ENCODE measurements around the gene RAB20.
A peak's percentile ranks its signal among the peaks of the same experiment; 100 is the strongest.
"Not testable (repeated sequence)": the region's sequence is repeated elsewhere in the genome, so short reads cannot be mapped to it uniquely, and the experiment has no call there.

RAB20 gene

DNA sequence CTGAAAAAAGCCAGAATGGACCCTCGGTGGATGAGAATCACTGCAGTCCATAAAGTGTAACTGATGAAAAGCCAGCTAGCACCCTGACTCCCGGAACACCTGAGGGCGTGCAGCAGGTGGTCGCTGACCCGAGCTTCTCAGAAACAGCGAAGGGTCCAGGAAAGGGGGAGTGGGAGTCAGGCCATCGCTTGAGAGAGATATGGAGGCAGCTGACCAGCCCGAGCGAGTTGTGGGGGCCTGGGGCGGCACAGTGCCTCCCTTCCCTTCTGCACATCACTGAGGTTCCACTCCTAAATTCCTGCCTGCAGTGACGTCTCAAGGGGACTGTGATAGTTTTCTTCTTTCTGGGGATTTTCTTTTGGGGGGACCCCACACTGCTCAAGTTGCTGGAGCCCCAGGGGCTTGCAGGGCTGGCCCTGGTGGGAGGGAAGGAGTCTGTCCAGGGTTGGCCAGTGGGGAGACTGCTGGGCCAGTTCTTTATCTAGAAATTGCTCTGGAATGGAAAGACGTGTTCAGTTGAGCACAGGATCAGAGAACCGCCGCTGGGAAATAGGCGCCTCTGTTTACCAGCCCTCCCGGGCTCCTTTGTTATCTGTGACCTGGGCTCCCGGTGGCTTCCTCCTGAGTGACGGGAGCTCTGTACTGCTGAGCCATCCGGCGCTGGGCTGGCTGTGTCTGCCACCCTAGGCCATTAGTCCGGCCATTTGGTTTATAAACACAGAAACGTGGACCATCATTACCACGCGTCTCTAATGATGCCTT, 71.3 kb downstream of the RAB20 start:
- no peaks in the 10 kb centered on the region for H3K27me3 Mint-ChIP-seq
- H3K4me3 Mint-ChIP-seq = no peak overlapping the region
- H3K4me1 Mint-ChIP-seq = no peaks in the 10 kb centered on the region
- no peaks in the 10 kb centered on the region for H3K36me3 Mint-ChIP-seq
- H3K9me3 Mint-ChIP-seq = no peaks in the 10 kb centered on the region
- ATAC-seq = no peak
- no peak overlapping the region for H3K27ac Mint-ChIP-seq

- not testable (repeated sequence) for H3K4me1 Mint-ChIP-seq, ATAC-seq, H3K27me3 Mint-ChIP-seq, H3K9me3 Mint-ChIP-seq, H3K4me3 Mint-ChIP-seq, H3K27ac Mint-ChIP-seq, H3K36me3 Mint-ChIP-seq
These were observed 74.6 kb downstream of the RAB20 start for GRCh38 chr13:110486880-110487279.

- Mint-ChIP-seq H3K9me3 (no peaks in the 10 kb centered on the region), H3K27ac (no peak overlapping the region), H3K27me3 (no peaks in the 10 kb centered on the region), H3K4me3 (no peak overlapping the region), H3K4me1 (no peaks in the 10 kb centered on the region), H3K36me3 (no peaks in the 10 kb centered on the region)
- no peak for ATAC-seq
These were observed 75.3 kb downstream of the RAB20 start for GRCh38 chr13:110486061-110486715.

GRCh38 chr13:110485604-110486003, 75.9 kb downstream of the RAB20 start:
- Mint-ChIP-seq H3K9me3 (no peaks in the 10 kb centered on the region), H3K4me1 (no peaks in the 10 kb centered on the region), H3K27ac (no peak overlapping the region), H3K27me3 (no peaks in the 10 kb centered on the region), H3K4me3 (no peak overlapping the region), H3K36me3 (no peaks in the 10 kb centered on the region)
- no peak for ATAC-seq

DNA sequence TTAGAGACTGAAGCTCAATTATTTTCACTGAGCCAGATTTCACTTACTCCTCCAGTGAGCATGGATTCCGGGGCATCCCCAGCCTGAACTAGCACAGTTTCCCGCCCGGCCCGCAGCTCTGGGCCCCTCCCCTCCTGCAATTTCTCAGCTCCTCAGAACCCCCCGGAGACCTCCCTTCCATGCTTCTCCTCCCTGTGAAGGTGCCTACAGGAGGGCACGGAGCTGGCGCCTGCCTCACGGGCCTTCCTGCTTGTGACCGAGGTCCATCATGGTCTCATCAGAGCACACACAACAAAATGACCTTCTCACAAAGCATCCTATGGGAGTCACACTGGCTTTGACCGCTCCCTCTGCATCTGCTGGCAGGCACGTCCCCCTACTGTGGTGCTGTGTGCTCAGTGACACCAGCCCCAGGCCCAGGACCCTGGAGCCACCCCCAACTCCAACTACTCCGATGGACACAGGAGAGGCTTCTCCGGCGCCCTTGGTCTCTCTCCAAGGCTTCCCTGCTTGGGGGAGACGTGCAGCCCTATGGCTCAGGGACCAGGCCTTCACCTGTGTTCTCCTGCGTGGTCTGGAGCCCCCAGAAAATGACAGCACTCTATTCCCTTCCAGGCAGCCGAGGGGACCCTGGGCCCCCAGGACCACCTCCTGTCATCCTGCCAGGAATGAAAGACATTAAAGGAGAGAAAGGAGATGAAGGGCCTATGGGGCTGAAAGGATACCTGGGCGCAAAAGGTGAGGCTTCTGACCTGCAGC, 77.1 kb downstream of the RAB20 start:
- Mint-ChIP-seq H3K4me1 (no peaks in the 10 kb centered on the region), H3K9me3 (no peaks in the 10 kb centered on the region), H3K27me3 (peaks cover 4% of the 10 kb centered on the region), H3K36me3 (no peaks in the 10 kb centered on the region), H3K4me3 (no peak overlapping the region), H3K27ac (no peak overlapping the region)
- no peak for ATAC-seq

DNA sequence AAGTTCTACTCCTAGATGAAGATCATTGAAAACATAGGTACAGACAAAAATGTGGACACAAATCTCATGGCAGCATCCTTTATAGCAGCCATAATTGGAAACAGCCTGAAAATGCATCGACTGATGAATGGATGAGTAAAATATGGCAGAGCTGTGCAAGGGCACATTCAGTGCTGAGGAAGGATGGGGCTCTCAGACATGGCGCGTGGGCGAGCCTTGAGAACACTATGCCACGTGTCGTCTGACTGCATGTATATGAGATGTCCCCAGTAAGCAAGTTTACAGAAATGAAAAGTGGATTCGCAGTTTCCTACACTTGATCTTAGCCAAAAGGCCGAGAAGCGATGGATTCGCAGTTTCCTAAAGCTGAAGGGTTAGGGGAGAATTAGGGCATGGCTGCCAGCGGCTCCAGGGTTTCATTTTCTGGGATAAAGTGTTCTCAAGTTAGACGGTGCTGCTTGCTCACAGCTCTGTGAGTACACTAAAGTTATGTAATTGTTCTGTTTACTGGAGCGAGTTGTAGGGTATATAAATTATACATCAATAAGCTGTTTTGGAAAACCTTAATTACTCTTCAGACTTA, 78.0 kb downstream of the RAB20 start:
- Mint-ChIP-seq H3K9me3 (no peaks in the 10 kb centered on the region), H3K27me3 (peaks cover 14% of the 10 kb centered on the region), H3K4me3 (no peak overlapping the region), H3K36me3 (no peaks in the 10 kb centered on the region), H3K27ac (no peak overlapping the region), H3K4me1 (peaks cover under 1% of the 10 kb centered on the region)
- no peak for ATAC-seq

DNA sequence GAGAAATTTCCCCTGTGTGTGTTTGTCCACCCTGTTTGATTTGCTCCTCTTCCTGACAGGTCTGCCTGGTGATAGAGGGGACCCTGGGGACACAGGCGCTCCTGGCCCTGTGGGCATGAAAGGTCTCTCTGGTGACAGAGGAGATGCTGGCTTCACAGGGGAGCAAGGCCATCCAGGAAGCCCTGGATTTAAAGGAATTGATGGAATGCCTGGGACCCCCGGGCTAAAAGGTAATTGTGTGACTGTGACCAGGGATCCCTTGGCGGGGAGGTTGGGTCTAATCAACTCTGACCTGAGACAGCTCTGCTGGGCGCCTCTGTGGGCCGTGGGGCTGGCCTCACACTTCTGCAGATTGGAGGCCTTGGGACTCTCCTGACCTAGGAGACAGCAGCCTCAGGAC, 81.4 kb downstream of the RAB20 start:
- Mint-ChIP-seq H3K4me3 (no peak overlapping the region), H3K27ac (peak overlapping the region; percentile 44), H3K9me3 (no peaks in the 10 kb centered on the region), H3K27me3 (peaks cover 20% of the 10 kb centered on the region), H3K4me1 (peaks cover 12% of the 10 kb centered on the region), H3K36me3 (no peaks in the 10 kb centered on the region)
- ATAC-seq = no peak

DNA sequence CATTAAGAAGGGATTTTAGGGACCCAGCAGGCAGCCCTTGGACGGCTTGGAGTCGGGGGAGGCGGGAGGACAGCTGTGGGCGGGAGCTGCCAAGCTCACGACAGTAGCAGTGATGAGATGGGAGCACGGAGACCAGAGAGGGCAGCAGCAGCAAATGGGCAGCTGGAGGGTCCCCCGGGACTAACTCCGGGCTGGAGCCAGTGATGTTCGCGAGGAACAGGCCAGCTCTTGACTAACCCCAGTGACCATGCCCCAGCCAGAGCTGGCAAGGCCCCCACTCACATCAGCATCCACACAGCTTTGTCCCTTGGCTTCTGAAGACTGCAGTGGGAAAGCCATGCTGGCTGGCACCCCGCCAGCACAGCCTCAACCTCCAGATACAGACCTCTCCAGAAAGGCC, 81.9 kb downstream of the RAB20 start:
- peaks cover 18% of the 10 kb centered on the region for H3K4me1 Mint-ChIP-seq
- peaks cover 20% of the 10 kb centered on the region for H3K27me3 Mint-ChIP-seq
- H3K9me3 Mint-ChIP-seq = no peaks in the 10 kb centered on the region
- no peak overlapping the region for H3K4me3 Mint-ChIP-seq
- H3K36me3 Mint-ChIP-seq = no peaks in the 10 kb centered on the region
- no peak for ATAC-seq
- peak overlapping the region; percentile 44 for H3K27ac Mint-ChIP-seq

GRCh38 chr13:110479215-110479545, 82.3 kb downstream of the RAB20 start:
- Mint-ChIP-seq H3K36me3 (no peaks in the 10 kb centered on the region), H3K4me1 (peaks cover 22% of the 10 kb centered on the region), H3K4me3 (no peak overlapping the region), H3K27ac (peak overlapping the region; percentile 44), H3K9me3 (no peaks in the 10 kb centered on the region), H3K27me3 (peaks cover 20% of the 10 kb centered on the region)
- no peak for ATAC-seq

GRCh38 chr13:110478405-110479214, 82.9 kb downstream of the RAB20 start:
- ATAC-seq = no peak
- peak overlapping the region; percentile 44 for H3K27ac Mint-ChIP-seq
- peaks cover 20% of the 10 kb centered on the region for H3K27me3 Mint-ChIP-seq
- H3K4me3 Mint-ChIP-seq = no peak overlapping the region
- H3K36me3 Mint-ChIP-seq = no peaks in the 10 kb centered on the region
- peaks cover 24% of the 10 kb centered on the region for H3K4me1 Mint-ChIP-seq
- H3K9me3 Mint-ChIP-seq = no peaks in the 10 kb centered on the region

DNA sequence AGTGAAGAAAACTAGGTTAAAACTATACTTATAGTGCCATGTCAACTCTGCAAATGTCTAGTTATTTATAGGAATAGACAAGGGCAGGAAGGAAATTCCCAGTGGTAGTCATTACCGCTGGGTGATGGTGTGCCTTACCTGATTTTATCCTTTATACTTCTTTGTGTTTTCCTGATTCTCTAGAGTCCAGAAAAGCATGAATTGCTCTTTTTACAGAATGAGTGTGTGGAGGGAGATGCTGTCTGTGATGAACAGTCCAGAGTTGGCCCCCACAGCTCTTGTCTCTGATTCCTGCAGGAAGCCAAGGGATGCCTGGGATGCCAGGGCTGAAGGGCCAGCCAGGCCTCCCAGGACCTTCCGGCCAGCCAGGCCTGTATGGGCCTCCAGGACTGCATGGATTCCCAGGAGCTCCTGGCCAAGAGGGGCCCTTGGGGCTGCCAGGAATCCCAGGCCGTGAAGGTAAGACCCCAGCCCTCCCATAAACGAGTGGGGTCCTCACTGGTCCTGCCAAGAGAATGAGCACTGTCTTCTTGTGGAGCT, 83.7 kb downstream of the RAB20 start:
- Mint-ChIP-seq H3K27me3 (peaks cover 20% of the 10 kb centered on the region), H3K9me3 (no peaks in the 10 kb centered on the region), H3K27ac (no peak overlapping the region), H3K36me3 (no peaks in the 10 kb centered on the region), H3K4me1 (peaks cover 25% of the 10 kb centered on the region), H3K4me3 (no peak overlapping the region)
- ATAC-seq = no peak

DNA sequence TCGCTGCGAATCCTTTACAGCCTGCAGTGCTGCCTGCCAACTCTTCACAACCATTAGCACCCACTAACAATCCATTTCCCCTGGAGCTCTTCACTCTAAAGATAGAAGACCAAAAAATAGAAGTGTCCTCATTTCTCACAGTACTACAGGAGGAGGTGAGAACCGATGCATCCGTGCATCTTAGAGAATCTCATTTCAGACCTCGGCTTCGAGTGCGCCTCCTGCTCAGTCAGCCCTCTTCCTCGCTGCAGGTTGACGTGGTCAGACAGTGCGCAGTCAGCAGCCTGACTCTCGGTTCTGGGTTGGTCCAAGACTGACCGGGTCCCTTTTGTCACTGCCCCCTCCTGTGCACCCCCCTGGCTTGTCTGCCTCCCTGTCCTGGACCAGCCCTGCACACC, 85.3 kb downstream of the RAB20 start:
- Mint-ChIP-seq H3K27me3 (peaks cover 20% of the 10 kb centered on the region), H3K36me3 (no peaks in the 10 kb centered on the region), H3K27ac (no peak overlapping the region), H3K9me3 (no peaks in the 10 kb centered on the region), H3K4me1 (peaks cover 40% of the 10 kb centered on the region), H3K4me3 (no peak overlapping the region)
- ATAC-seq = no peak

GRCh38 chr13:110475550-110476219, 85.8 kb downstream of the RAB20 start:
- no peak overlapping the region for H3K4me3 Mint-ChIP-seq
- H3K27me3 Mint-ChIP-seq = peaks cover 20% of the 10 kb centered on the region
- H3K9me3 Mint-ChIP-seq = no peaks in the 10 kb centered on the region
- H3K36me3 Mint-ChIP-seq = no peaks in the 10 kb centered on the region
- H3K27ac Mint-ChIP-seq = no peak overlapping the region
- ATAC-seq = no peak
- H3K4me1 Mint-ChIP-seq = peaks cover 46% of the 10 kb centered on the region

DNA sequence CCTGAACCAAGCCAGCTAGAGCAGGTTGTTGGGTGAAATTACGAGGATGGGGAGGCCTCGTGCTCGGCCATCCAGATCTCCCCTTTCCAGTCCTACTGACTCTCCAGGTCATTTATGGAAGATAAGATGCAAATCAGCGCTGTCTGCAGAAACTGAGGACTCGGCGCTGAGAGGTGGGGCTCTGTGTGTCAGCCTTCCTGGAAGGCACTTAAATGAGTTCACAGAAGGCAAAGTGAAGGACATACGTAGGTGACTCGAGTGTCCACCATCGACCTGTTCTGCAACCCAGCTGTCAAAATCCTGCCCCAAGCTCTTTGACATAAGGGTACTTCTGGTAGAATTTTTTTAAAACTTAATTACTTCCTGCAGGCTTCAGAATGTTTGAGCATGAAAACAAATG, 86.4 kb downstream of the RAB20 start:
- Mint-ChIP-seq H3K4me1 (peaks cover 51% of the 10 kb centered on the region), H3K9me3 (no peaks in the 10 kb centered on the region), H3K27me3 (peaks cover 20% of the 10 kb centered on the region), H3K27ac (no peak overlapping the region), H3K36me3 (no peaks in the 10 kb centered on the region), H3K4me3 (no peak overlapping the region)
- ATAC-seq = no peak
